Measurements from ENCODE around the gene NPR1. TPM values are rescaled to one million over a fixed set of nuclear protein-coding genes. Genes with fewer than 3 reads are reported as not detected.

The NPR1 gene
- total and polyA plus RNA-seq, 2 experiments from 2014 or later, result 0.19 TPM; not detected in 1

DNA sequence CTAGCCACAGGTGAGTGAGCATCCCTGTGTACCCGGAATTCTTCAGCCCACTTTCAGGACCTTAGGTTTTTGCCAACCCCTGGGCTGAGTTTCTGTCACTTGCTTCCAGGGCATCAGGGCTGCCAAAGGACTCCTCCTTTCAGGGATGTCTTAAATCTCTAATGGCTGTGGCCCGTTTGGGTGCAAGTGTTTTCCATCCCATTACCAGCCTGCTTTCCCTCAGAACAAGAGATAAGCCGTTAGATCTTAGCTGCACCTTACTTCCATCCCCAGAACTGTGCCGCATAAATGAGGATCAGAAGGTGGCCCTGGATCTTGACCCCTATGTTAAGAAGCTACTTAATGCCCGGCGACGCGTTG is 19.3 kb upstream of the NPR1 start:
- in situ Hi-C loops (cut with MboI), result no loop called here
- TF ChIP-seq EZH2 (IDR thresholded peaks at IDR 0.05; ENCODE audit: insufficient read depth, poor library complexity, severe bottlenecking) (no peak), EZH2phosphoT487 (IDR thresholded peaks at IDR 0.05; ENCODE audit: insufficient read depth, low read depth) (no peak)
- Histone ChIP-seq H3K4me1 (ENCODE audit: insufficient read depth) (peaks cover 10% of the 10 kb centered on the region; the same call in 1 of the 2 replicates), H3K9me2 (ENCODE audit: insufficient read depth) (no peaks in the 10 kb centered on the region), H3K79me2 (ENCODE audit: insufficient read depth) (peaks cover 19% of the 10 kb centered on the region), H3K9ac (peak overlapping the region; percentile 75), H2AFZ (peak overlapping the region; percentile 79), H3F3A (ENCODE audit: insufficient read depth) (peaks cover 38% of the 10 kb centered on the region), H3K4me3 (peak overlapping the region; percentile 85), H3K27me3 (replicated peaks; ENCODE audit: insufficient read depth) (no peaks in the 10 kb centered on the region), H3K36me3 (ENCODE audit: low read depth) (peaks cover 33% of the 10 kb centered on the region), H3K4me2 (ENCODE audit: unreplicated experiment) (peak overlapping the region; percentile 77), H3K9me3 (ENCODE audit: low read depth) (no peaks in the 10 kb centered on the region), H3K27ac (no peak overlapping the region), H4K20me1 (ENCODE audit: insufficient read depth) (no peaks in the 10 kb centered on the region)
- DNase-seq, result peak; percentile 27
- 52% methylated on average over 8 of the region's 8 CpGs for WGBS, 2 experiments (ENCODE audit: low coverage in 1 of 2, low lambda C conversion rate in 2 of 2, missing lambda C conversion rate in 2 of 2)

DNA sequence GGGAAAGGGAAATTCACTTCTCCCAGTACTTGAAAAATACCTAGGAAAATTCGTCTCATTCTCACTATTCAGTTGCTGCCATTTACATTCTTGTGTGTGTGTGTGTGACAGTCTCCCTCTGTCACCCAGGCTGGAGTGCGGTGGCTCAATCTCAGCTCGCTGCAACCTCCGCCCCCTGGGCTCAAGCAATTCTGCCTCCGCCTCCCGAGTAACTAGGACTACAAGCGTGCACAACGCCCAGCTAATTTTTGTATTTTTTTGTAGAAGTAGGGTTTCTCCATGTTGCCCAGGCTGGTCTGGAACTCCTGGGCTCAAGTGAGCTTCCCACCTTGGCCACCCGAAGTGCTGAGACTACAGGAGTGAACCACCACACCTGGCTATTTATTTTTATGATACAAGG is 18.8 kb upstream of the NPR1 start:
- Histone ChIP-seq H3K79me2 (ENCODE audit: insufficient read depth) (peaks cover 20% of the 10 kb centered on the region), H3K36me3 (ENCODE audit: low read depth) (peaks cover 38% of the 10 kb centered on the region), H3K27me3 (replicated peaks; ENCODE audit: insufficient read depth) (no peaks in the 10 kb centered on the region), H3K4me3 (peak overlapping the region; percentile 85), H3K9me3 (ENCODE audit: low read depth) (no peaks in the 10 kb centered on the region), H3K27ac (no peak overlapping the region), H3K4me1 (ENCODE audit: insufficient read depth) (peaks cover 10% of the 10 kb centered on the region; the same call in 1 of the 2 replicates), H3K9ac (peak overlapping the region; percentile 75), H3F3A (ENCODE audit: insufficient read depth) (peaks cover 40% of the 10 kb centered on the region), H3K4me2 (ENCODE audit: unreplicated experiment) (peak overlapping the region; percentile 77), H2AFZ (no peak overlapping the region), H3K9me2 (ENCODE audit: insufficient read depth) (no peaks in the 10 kb centered on the region), H4K20me1 (ENCODE audit: insufficient read depth) (no peaks in the 10 kb centered on the region)
- WGBS, 2 experiments (ENCODE audit: low coverage in 1 of 2, low lambda C conversion rate in 2 of 2, missing lambda C conversion rate in 2 of 2), result 79 to 82% methylated on average over 9 of the region's 9 CpGs
- no peak for DNase-seq
- TF ChIP-seq EZH2 (IDR thresholded peaks at IDR 0.05; ENCODE audit: insufficient read depth, poor library complexity, severe bottlenecking) (no peak), EZH2phosphoT487 (IDR thresholded peaks at IDR 0.05; ENCODE audit: insufficient read depth, low read depth) (no peak)
- in situ Hi-C loops (cut with MboI), result no loop called here

DNA sequence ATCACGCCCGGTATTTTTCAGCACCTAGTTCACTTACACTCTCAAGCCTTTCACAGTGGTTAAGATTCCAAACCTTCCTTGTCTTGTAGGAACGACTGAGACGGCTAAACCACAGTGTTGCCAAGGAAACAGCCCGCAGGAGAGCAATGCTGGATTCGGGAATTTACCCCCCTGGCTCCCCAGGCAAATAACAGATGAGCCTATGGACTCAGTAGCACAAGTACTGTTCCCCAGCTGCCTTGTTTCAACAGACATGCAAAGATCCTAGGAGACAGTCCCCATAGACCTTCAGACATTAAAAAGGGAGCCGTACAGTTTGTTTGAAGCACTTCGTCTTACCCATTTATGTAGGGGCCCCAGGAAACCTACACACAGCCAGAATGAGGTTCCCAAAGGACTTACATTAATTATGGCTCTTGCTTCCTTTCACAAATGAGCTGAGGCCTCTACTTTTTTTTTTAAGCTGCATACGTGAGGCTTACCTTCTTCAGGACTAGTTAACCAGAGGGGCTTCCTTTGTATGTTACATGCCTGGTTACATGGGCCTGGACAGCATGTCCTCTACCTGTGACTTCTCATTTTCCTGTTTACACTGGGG is 17.3 kb upstream of the NPR1 start:
- Histone ChIP-seq H4K20me1 (ENCODE audit: insufficient read depth) (no peaks in the 10 kb centered on the region), H3K27me3 (replicated peaks; ENCODE audit: insufficient read depth) (no peaks in the 10 kb centered on the region), H3K4me3 (no peak overlapping the region), H3F3A (ENCODE audit: insufficient read depth) (peaks cover 55% of the 10 kb centered on the region), H3K4me2 (ENCODE audit: unreplicated experiment) (no peak overlapping the region), H3K27ac (no peak overlapping the region), H3K9ac (no peak overlapping the region), H3K36me3 (ENCODE audit: low read depth) (peaks cover 53% of the 10 kb centered on the region), H3K9me3 (ENCODE audit: low read depth) (no peaks in the 10 kb centered on the region), H3K79me2 (ENCODE audit: insufficient read depth) (peaks cover 36% of the 10 kb centered on the region), H3K9me2 (ENCODE audit: insufficient read depth) (no peaks in the 10 kb centered on the region), H2AFZ (no peak overlapping the region), H3K4me1 (ENCODE audit: insufficient read depth) (peaks cover 10% of the 10 kb centered on the region; the same call in 1 of the 2 replicates)
- 60 to 61% methylated on average over 9 of the region's 9 CpGs for WGBS, 2 experiments (ENCODE audit: low coverage in 1 of 2, low lambda C conversion rate in 2 of 2, missing lambda C conversion rate in 2 of 2)
- in situ Hi-C loops (cut with MboI), result no loop called here
- DNase-seq, result no peak
- no peak for TF ChIP-seq EZH2 (IDR thresholded peaks at IDR 0.05; ENCODE audit: insufficient read depth, poor library complexity, severe bottlenecking)

GRCh38 chr1:153662269-153662668 is 16.2 kb upstream of the NPR1 start:
- DNase-seq, result no peak
- H3K4me1 ChIP-seq (ENCODE audit: insufficient read depth), result peaks cover 10% of the 10 kb centered on the region; the same call in 1 of the 2 replicates
- no peaks in the 10 kb centered on the region for H4K20me1 ChIP-seq (ENCODE audit: insufficient read depth)
- no peak overlapping the region for H3K4me3 ChIP-seq
- H3F3A ChIP-seq (ENCODE audit: insufficient read depth), result peaks cover 63% of the 10 kb centered on the region
- H3K27ac ChIP-seq, result 0 out of 2 replicates have a peak overlapping the region, but pooled peaks have one; percentile 64
- no peak overlapping the region for H3K4me2 ChIP-seq (ENCODE audit: unreplicated experiment)
- no peaks in the 10 kb centered on the region for H3K9me2 ChIP-seq (ENCODE audit: insufficient read depth)
- H3K36me3 ChIP-seq (ENCODE audit: low read depth), result peaks cover 64% of the 10 kb centered on the region
- no peaks in the 10 kb centered on the region for H3K27me3 ChIP-seq (replicated peaks; ENCODE audit: insufficient read depth)
- 48 to 52% methylated on average over 2 of the region's 2 CpGs for WGBS, 2 experiments (ENCODE audit: low coverage in 1 of 2, low lambda C conversion rate in 2 of 2, missing lambda C conversion rate in 2 of 2)
- in situ Hi-C loops (cut with MboI), result no loop called here
- no peak overlapping the region for H3K9ac ChIP-seq
- H3K79me2 ChIP-seq (ENCODE audit: insufficient read depth), result peaks cover 46% of the 10 kb centered on the region
- no peak for TF ChIP-seq EZH2 (IDR thresholded peaks at IDR 0.05; ENCODE audit: insufficient read depth, poor library complexity, severe bottlenecking)
- TF ChIP-seq EZH2phosphoT487 (IDR thresholded peaks at IDR 0.05; ENCODE audit: insufficient read depth, low read depth), result no peak
- H3K9me3 ChIP-seq (ENCODE audit: low read depth), result no peaks in the 10 kb centered on the region
- no peak overlapping the region for H2AFZ ChIP-seq
